ENCODE measurements around the gene QSER1. TPM values are rescaled to one million over a fixed set of nuclear protein-coding genes. Genes with fewer than 3 reads are reported as not detected.
"Not testable (repeated sequence)": the region's sequence is repeated elsewhere in the genome, so short reads cannot be mapped to it uniquely, and the experiment has no call there.

QSER1 gene
- total and polyA plus RNA-seq, 2 donors, result 6.1 to 78.0 TPM

DNA sequence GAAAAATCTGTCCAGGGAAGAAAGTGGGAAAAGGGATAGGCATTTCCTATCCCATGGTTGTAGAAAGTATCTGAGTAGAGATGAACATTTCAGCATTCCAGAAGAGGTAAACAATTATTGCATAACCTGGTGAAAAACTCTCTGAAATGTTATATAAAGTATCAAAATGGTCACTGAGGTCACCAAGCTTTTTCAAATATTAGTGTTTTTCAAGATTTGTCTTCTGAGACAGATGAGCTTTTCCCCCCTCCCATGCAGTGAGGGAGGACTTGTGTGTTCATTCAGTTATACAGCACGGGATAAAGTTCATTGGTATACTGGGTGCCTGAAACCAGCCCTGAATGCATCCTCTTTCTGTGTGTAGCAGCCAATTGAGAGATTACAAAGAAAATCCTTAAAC, 121.1 kb downstream of the QSER1 start:
- Histone ChIP-seq H3K4me3 (ENCODE audit: low read depth, low read length) (no peak overlapping the region), H3K27ac (ENCODE audit: low read depth) (no peak overlapping the region), H3K4me1 (ENCODE audit: insufficient read depth) (no peaks in the 10 kb centered on the region), H3K36me3 (ENCODE audit: insufficient read depth) (no peaks in the 10 kb centered on the region)
- 36% methylated on average over 1 of the region's 1 CpG for WGBS
- DNase-seq (ENCODE audit: extremely low spot score), result no peak

DNA sequence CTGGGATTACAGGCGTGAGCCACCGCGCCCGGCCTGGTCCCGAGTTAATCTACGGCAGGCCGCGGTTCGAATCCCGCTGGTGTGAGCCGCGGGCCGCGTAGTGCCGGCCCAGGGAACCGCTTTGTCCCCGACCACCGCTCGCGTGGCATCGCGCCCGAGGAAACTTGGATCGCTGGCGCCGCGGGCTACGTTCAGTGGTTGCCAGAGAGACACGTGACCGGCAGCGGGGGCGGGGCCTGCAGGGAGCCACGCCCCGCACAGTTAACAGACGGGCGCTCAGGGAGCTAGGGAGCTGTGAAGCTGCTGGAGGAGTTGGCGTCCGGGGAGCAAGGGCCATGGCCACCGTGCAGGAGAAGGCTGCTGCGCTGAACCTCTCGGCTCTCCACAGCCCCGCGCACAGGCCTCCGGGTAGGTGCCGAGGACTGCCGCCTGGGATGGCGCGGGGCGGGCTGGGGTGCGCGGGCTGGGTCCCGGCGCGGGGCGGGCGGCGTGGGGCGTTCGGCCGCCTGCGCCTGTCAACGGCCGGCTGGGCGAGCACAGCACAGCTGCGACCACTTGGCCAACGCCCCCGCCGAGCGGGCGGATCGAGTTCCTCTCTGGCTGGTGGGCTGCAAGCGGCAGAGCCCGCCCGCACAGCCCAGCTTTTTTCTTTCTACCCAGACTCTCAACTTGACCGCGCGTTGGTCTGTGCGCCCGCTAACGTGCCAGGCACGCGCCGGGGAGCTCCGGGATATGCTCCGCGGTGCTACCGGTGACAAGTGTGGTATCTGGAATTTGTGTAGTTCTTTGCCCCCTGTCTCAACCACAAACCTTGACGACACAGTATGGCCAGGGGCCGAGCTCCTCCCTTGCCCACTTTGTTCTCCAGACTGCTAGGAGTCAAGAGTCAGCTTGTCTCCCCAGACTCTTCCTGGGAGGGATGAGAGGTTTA, 123.3 kb downstream of the QSER1 start, which contains the start of gene DEPDC7:
Gene DEPDC7 (plus strand): TSS at position 258 of the 931 bp plus-strand sequence. CDS start 78 bp downstream, at position 336.
- WGBS, result 3% methylated on average over 89 of the region's 89 CpGs
- Histone ChIP-seq H3K36me3 (ENCODE audit: insufficient read depth) (no peaks in the 10 kb centered on the region), H3K4me3 (ENCODE audit: low read depth, low read length) (peak within 1 kb of the TSS; percentile 82), H3K27ac (ENCODE audit: low read depth) (no peak within 1 kb of the TSS), H3K4me1 (ENCODE audit: insufficient read depth) (no peaks in the 10 kb centered on the region)
- peak; percentile 59 for DNase-seq (ENCODE audit: extremely low spot score)

GRCh38 chr11:33016654-33017053, 124.0 kb downstream of the QSER1 start:
- Histone ChIP-seq H3K4me3 (ENCODE audit: low read depth, low read length) (peak overlapping the region; percentile 82), H3K4me1 (ENCODE audit: insufficient read depth) (no peaks in the 10 kb centered on the region), H3K27ac (ENCODE audit: low read depth) (no peak overlapping the region), H3K36me3 (ENCODE audit: insufficient read depth) (no peaks in the 10 kb centered on the region)
- DNase-seq (ENCODE audit: extremely low spot score), result no peak
- 48% methylated on average over 4 of the region's 4 CpGs for WGBS

DNA sequence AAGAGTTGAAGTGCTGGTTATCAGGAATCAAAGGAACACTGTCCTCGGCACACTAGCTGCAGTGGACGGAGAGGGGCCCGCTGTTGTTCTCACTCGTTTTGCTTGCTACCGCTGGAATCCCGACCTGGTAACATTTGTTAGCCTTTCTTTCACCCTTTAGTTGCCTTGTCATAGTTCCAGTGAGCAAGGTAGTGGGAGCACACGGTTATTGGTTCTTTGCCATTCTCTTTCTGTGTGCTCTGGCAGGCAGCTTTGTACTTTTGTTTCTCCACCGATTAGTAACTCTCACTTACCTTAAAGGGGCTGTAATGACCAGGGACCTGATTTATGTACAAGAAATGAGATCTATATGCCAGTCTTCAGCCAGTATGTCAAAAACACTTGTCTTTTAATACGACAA, 124.9 kb downstream of the QSER1 start:
- Histone ChIP-seq H3K4me1 (ENCODE audit: insufficient read depth) (no peaks in the 10 kb centered on the region), H3K27ac (ENCODE audit: low read depth) (no peak overlapping the region), H3K36me3 (ENCODE audit: insufficient read depth) (no peaks in the 10 kb centered on the region), H3K4me3 (ENCODE audit: low read depth, low read length) (no peak overlapping the region)
- DNase-seq (ENCODE audit: extremely low spot score), result no peak
- 89% methylated on average over 9 of the region's 9 CpGs for WGBS

DNA sequence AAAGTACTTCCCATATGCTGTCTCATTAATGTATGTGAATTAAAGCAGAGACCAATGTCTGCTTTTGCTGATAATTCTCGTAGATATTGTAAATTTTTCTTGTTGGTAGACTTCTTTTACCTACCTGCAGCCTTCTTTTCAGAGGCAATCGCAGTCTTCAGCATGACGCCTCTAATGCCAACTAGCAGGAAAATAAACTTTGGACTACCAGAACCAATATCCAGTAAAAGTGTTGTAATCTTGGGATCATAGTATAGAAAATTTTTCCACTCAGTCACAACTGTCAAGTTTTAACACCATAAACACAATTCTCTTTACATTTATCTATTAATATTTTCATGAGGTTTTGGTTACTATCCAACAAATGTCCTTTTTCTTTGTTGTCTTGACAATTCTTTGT, 125.4 kb downstream of the QSER1 start:
- DNase-seq (ENCODE audit: extremely low spot score), result no peak
- Histone ChIP-seq H3K27ac (ENCODE audit: low read depth) (no peak overlapping the region), H3K36me3 (ENCODE audit: insufficient read depth) (no peaks in the 10 kb centered on the region), H3K4me3 (ENCODE audit: low read depth, low read length) (no peak overlapping the region), H3K4me1 (ENCODE audit: insufficient read depth) (no peaks in the 10 kb centered on the region)
- 96% methylated on average over 3 of the region's 3 CpGs for WGBS

DNA sequence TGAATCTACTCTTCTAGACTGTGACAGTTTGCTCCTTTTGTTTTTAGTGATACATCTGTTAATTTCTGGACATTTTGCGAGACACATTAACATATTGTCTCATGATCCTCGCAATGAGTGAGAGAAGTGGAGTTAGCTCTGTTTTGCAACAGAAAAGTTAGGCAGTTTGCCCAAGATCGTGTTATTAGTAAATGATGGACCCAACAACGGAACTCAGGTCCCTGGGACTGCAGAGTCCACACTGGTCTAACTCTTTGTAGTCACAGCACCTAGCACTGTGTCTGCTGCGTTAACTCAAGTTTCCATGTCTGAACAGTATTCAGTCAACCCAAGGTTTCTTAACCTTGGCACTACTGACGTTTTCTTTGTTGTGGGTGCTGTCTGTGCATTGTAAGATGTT, 126.2 kb downstream of the QSER1 start:
- H3K27ac ChIP-seq (ENCODE audit: low read depth), result no peak overlapping the region
- H3K4me3 ChIP-seq (ENCODE audit: low read depth, low read length), result no peak overlapping the region
- 92% methylated on average over 6 of the region's 6 CpGs for WGBS
- no peak for DNase-seq (ENCODE audit: extremely low spot score)
- H3K36me3 ChIP-seq (ENCODE audit: insufficient read depth), result no peaks in the 10 kb centered on the region
- H3K4me1 ChIP-seq (ENCODE audit: insufficient read depth), result no peaks in the 10 kb centered on the region

- DNase-seq (ENCODE audit: extremely low spot score), result no peak
- Histone ChIP-seq H3K36me3 (ENCODE audit: insufficient read depth) (no peaks in the 10 kb centered on the region), H3K27ac (ENCODE audit: low read depth) (no peak overlapping the region), H3K4me3 (ENCODE audit: low read depth, low read length) (no peak overlapping the region), H3K4me1 (ENCODE audit: insufficient read depth) (no peaks in the 10 kb centered on the region)
- 99% methylated on average over 1 of the region's 1 CpG for WGBS
Measured at GRCh38 chr11:33021501-33021900, 128.9 kb downstream of the QSER1 start.

DNA sequence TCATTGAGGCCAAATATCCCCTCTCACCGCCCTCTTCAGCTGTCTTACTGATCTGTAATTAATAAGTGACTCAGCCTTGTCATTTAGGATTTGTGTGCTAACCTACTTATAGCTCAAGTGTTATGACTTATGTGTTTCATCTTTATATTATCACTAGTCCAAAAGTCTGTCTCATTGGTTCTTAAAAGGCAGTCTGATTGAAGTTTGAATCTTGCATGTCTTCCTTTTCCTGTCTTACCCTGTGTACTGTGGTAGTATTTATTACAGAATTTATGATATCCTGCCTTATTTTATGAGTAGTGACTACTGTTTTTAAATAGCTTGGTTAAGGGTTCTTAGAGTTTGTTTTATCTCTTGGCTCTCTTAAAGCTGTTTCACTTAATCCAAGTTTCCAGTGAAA, 129.3 kb downstream of the QSER1 start:
- no peak for DNase-seq (ENCODE audit: extremely low spot score)
- no peaks in the 10 kb centered on the region for H3K4me1 ChIP-seq (ENCODE audit: insufficient read depth)
- 86% methylated on average over 1 of the region's 1 CpG for WGBS
- H3K4me3 ChIP-seq (ENCODE audit: low read depth, low read length), result no peak overlapping the region
- H3K36me3 ChIP-seq (ENCODE audit: insufficient read depth), result no peaks in the 10 kb centered on the region
- H3K27ac ChIP-seq (ENCODE audit: low read depth), result no peak overlapping the region

DNA sequence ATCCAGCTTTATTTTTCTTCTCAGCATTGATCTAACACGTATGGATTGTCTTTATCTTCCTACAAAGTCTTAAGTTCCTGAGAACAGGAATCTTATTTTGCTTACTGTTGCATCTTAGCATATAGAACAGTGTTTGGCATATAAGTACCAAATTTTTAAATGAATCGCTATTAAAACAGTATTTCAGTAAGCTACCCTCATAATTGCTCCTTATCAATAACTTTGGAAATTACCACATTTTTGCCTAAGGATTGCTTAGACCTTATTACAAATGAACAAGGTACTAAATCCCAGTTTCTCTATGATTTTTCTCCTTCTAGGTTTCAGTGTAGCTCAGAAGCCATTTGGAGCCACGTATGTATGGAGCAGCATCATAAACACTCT, 132.7 kb downstream of the QSER1 start:
- DNase-seq (ENCODE audit: extremely low spot score), result no peak

DNA sequence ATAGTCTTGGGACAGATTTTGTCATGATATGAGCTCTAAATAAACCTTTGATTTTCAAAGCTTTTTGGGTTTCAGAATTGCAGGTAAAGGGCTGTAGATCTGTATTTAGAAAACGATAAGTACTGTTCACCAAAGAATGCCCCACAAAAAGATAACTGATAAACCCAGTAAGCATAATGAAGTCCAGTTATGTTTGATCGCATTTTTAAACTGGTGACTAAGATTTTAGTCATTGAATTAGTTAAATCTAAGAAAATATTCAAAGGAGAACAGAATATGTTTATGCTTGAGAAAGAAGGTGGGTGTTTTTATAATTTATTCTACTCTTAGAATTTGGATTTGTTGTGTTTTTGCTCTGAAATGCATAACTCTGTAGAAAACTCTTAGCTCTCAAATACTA, 134.6 kb downstream of the QSER1 start:
- Histone ChIP-seq H3K4me3 (ENCODE audit: low read depth, low read length) (no peak overlapping the region), H3K27ac (ENCODE audit: low read depth) (no peak overlapping the region), H3K36me3 (ENCODE audit: insufficient read depth) (no peaks in the 10 kb centered on the region), H3K4me1 (ENCODE audit: insufficient read depth) (no peaks in the 10 kb centered on the region)
- DNase-seq (ENCODE audit: extremely low spot score), result no peak
- 82% methylated on average over 2 of the region's 2 CpGs for WGBS

More for the DNA sequence above, 132.7 kb downstream of the QSER1 start:
- Histone ChIP-seq H3K27ac (ENCODE audit: low read depth) (no peak overlapping the region), H3K4me3 (ENCODE audit: low read depth, low read length) (no peak overlapping the region), H3K36me3 (ENCODE audit: insufficient read depth) (no peaks in the 10 kb centered on the region), H3K4me1 (ENCODE audit: insufficient read depth) (no peaks in the 10 kb centered on the region)
- 88% methylated on average over 3 of the region's 3 CpGs for WGBS

- H3K4me1 ChIP-seq (ENCODE audit: insufficient read depth), result no peaks in the 10 kb centered on the region
- no peak overlapping the region for H3K27ac ChIP-seq (ENCODE audit: low read depth)
- no peak for DNase-seq (ENCODE audit: extremely low spot score)
- no peak overlapping the region for H3K4me3 ChIP-seq (ENCODE audit: low read depth, low read length)
- H3K36me3 ChIP-seq (ENCODE audit: insufficient read depth), result no peaks in the 10 kb centered on the region
- WGBS, result 56% methylated on average over 4 of the region's 4 CpGs
Measured at GRCh38 chr11:33027846-33028536, 135.4 kb downstream of the QSER1 start.

DNA sequence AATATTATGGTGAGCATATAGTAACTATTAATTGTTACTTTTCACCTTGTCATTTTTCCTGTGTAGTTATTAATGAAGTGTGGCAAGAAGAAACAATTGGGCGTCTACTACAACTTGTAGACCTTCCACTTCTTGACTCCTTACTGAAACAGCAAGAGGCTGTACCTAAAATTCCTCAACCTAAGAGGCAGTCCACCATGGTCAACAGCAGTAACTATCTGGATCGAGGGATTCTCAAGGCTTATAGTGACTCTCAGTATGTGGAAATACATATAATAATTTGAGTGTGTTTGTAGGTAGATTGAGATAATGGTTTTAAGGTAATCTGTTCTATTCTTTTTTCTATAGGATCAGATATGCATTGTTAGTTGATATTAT, 135.9 kb downstream of the QSER1 start:
- Histone ChIP-seq H3K4me3 (ENCODE audit: low read depth, low read length) (no peak overlapping the region), H3K27ac (ENCODE audit: low read depth) (no peak overlapping the region), H3K36me3 (ENCODE audit: insufficient read depth) (no peaks in the 10 kb centered on the region), H3K4me1 (ENCODE audit: insufficient read depth) (no peaks in the 10 kb centered on the region)
- DNase-seq (ENCODE audit: extremely low spot score), result no peak
- WGBS, result 70% methylated on average over 2 of the region's 2 CpGs

- 83% methylated on average over 6 of the region's 6 CpGs for WGBS
- not testable (repeated sequence) for H3K36me3 ChIP-seq (ENCODE audit: insufficient read depth); H3K4me1 ChIP-seq (ENCODE audit: insufficient read depth); H3K27ac ChIP-seq (ENCODE audit: low read depth); H3K4me3 ChIP-seq (ENCODE audit: low read depth, low read length); DNase-seq (ENCODE audit: extremely low spot score)
Measured at GRCh38 chr11:33029218-33029617, 136.6 kb downstream of the QSER1 start.
